ENCODE measurements around the gene CHFR. TPM values are rescaled to one million over a fixed set of nuclear protein-coding genes. Genes with fewer than 3 reads are reported as not detected.

CHFR gene
- total and polyA plus RNA-seq, 2 experiments from 2014 or later = 23.0 to 42.7 TPM

GRCh38 chr12:132801741-132802140, 85.7 kb downstream of the CHFR start:
- H3K36me3 Mint-ChIP-seq (ENCODE audit: low read depth) = peaks cover 69% of the 10 kb centered on the region

GRCh38 chr12:132798836-132799235, 88.6 kb downstream of the CHFR start:
- Histone ChIP-seq H3K36me3 (ENCODE audit: insufficient read depth) (peaks cover 15% of the 10 kb centered on the region; the same call in 1 of the 2 replicates), H3F3A (replicated peaks; ENCODE audit: low read depth) (no peaks in the 10 kb centered on the region), H3K9me2 (ENCODE audit: insufficient read depth) (no peaks in the 10 kb centered on the region), H4K20me1 (replicated peaks; ENCODE audit: insufficient read depth) (peaks cover 2% of the 10 kb centered on the region), H3K27me3 (ENCODE audit: insufficient read depth) (no peaks in the 10 kb centered on the region), H3K79me2 (replicated peaks; ENCODE audit: insufficient read depth) (no peaks in the 10 kb centered on the region), H3K4me3 (no peak overlapping the region), H3K4me1 (ENCODE audit: insufficient read depth) (no peaks in the 10 kb centered on the region), H2AFZ (no peak overlapping the region), H3K27ac (ENCODE audit: low read depth) (no peak overlapping the region), H3K4me2 (no peak overlapping the region)
- H3K4me1 Mint-ChIP-seq = no peaks in the 10 kb centered on the region
- peaks cover 74% of the 10 kb centered on the region for H3K36me3 Mint-ChIP-seq (ENCODE audit: low read depth)
- DNase-seq (ENCODE audit: low spot score) (no peak), ATAC-seq (no peak)
- H3K27me3 Mint-ChIP-seq (ENCODE audit: insufficient read depth, low read depth, poor library complexity) = peaks cover 4% of the 10 kb centered on the region
- H3K4me3 Mint-ChIP-seq = no peak overlapping the region
- H3K9me3 Mint-ChIP-seq = no peaks in the 10 kb centered on the region
- H3K27ac Mint-ChIP-seq = no peak overlapping the region
- TF ChIP-seq EZH2 (IDR thresholded peaks at IDR 0.05; ENCODE audit: low read depth, unreplicated experiment) = no peak
- TF ChIP-seq CTCF (conservative IDR thresholded peaks at IDR 0.05; ENCODE audit: low read depth in 2 of 2) = no peak
- no peak for TF ChIP-seq REST (IDR thresholded peaks at IDR 0.05; ENCODE audit: unreplicated experiment)
- TF ChIP-seq POLR2AphosphoS5 (IDR thresholded peaks at IDR 0.05; ENCODE audit: low read depth) = no peak
- no peak for TF ChIP-seq NANOG (IDR thresholded peaks at IDR 0.05; ENCODE audit: borderline replicate concordance)
- TF ChIP-seq JUNB (IDR thresholded peaks at IDR 0.05; ENCODE audit: unreplicated experiment) = no peak
- TF ChIP-seq CREB1 (CRISPR knock-in tag; IDR thresholded peaks at IDR 0.05; ENCODE audit: low read depth) = no peak
- no peak for TF ChIP-seq EZH2phosphoT487 (IDR thresholded peaks at IDR 0.05; ENCODE audit: unreplicated experiment)
- no peak for TF ChIP-seq STAT1 (IDR thresholded peaks at IDR 0.05; ENCODE audit: unreplicated experiment)
- TF ChIP-seq ZNF462 (CRISPR knock-in tag; IDR thresholded peaks at IDR 0.05) = no peak
- no peak for TF ChIP-seq ZNF114 (CRISPR knock-in tag; IDR thresholded peaks at IDR 0.05)

More at GRCh38 chr12:132801741-132802140, 85.7 kb downstream of the CHFR start:
- Histone ChIP-seq H2AFZ (no peak overlapping the region), H3K4me3 (no peak overlapping the region), H3K36me3 (ENCODE audit: insufficient read depth) (peaks cover 14% of the 10 kb centered on the region; the same call in 1 of the 2 replicates), H3K4me1 (ENCODE audit: insufficient read depth) (no peaks in the 10 kb centered on the region), H3F3A (replicated peaks; ENCODE audit: low read depth) (no peaks in the 10 kb centered on the region), H4K20me1 (replicated peaks; ENCODE audit: insufficient read depth) (peaks cover 4% of the 10 kb centered on the region), H3K4me2 (no peak overlapping the region), H3K27me3 (ENCODE audit: insufficient read depth) (no peaks in the 10 kb centered on the region), H3K79me2 (replicated peaks; ENCODE audit: insufficient read depth) (peaks cover 8% of the 10 kb centered on the region; the same call in 1 of the 2 replicates), H3K27ac (ENCODE audit: low read depth) (no peak overlapping the region), H3K9me2 (ENCODE audit: insufficient read depth) (no peaks in the 10 kb centered on the region)
- no peak overlapping the region for H3K27ac Mint-ChIP-seq
- DNase-seq (ENCODE audit: low spot score) (no peak), ATAC-seq (no peak)
- no peaks in the 10 kb centered on the region for H3K9me3 Mint-ChIP-seq
- H3K4me1 Mint-ChIP-seq = no peaks in the 10 kb centered on the region
- H3K4me3 Mint-ChIP-seq = no peak overlapping the region
- no peak for TF ChIP-seq ZNF114 (CRISPR knock-in tag; IDR thresholded peaks at IDR 0.05)
- H3K27me3 Mint-ChIP-seq (ENCODE audit: insufficient read depth, low read depth, poor library complexity) = peaks cover 6% of the 10 kb centered on the region

All from GM23338 (cell line).